GM18861 (cell line): ENCODE data around the gene ADCY5.

ENCODE experiments used
- ATAC-seq: cut with Tn5 transposase; IDR thresholded peaks from one replicate; pipeline ENCODE4 v1.9.1; 2021; ENCODE audit not compliant: unreplicated experiment

The ADCY5 gene

DNA sequence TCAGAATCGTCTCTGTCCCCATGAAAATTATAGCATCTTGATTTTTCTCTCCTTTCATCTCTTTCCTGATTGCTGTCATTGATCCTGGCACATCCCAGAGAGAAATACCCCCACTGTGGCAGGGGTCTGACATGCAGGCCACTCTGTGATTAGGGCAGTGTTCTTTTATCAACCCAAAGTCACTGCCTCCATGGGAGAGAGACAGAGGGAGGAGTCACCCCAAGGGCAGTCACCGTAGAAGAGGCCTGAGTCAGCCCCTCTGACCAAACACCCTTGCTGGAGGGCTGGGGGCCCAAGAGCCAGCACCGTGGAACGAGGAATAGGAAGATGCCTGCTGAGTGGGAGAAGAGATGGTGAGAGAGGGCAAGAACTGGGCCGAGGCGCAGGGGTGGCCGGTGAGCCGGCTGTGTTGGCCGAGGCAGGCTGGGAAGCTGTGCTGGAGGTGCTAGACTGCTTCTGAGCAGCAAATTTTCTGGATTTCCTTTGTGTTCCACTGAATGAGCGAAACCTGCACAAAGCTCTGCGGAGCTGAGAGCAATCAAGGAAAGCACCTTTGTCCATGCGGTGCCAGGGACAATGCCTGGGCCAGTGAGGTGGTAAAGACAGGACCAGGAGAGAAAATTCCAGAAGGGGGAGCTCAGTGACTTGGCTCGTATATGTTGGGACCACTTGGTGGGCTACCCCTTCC is 103.8 kb downstream of the ADCY5 start:
- ATAC-seq, result no peak

- no peak for ATAC-seq
These were observed 104.5 kb downstream of the ADCY5 start for GRCh38 chr3:123344175-123344906.

DNA sequence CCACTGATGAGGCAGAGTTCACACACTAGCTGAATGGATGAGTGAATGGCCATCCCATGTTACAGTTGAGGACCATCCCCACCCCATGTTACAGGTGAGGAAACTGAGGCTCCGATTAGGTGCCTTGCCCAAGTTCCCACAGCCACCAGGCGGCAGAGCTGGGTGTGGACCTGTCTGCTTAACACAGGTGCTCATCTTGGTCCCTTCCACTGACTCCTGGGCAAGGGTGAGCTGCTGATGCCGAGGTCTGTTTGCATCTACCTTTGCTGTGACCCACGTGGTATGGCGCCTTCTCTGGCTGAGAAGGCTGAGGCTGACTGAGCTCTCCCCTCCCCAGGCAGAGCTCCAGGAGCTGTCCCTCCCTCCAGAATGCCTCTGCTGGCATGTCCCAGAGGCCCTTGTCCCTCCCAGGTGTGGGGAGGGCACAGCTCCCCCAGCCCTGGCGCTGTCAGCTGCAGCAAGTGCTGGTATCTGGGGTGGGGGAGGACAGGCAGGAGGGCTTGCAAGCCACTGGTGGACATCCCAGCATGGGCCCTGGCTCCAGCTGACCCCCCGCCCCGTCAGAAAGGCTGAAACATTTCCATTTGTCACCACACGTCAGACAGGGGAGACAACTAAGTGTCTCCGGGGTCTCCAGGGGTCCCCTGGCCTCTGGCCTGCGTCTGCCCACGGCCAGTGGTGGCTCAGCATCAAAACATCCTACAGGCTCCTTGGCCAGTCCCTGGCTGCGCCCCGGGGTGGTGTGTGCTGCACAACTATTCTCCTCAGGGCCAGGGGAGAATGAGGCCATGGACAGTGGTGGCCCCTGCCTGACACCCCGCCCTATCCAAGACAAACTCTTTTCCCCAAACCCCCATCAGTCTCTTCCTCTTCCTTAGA is 105.4 kb downstream of the ADCY5 start:
- ATAC-seq, result no peak

GRCh38 chr3:123342631-123343080 is 106.2 kb downstream of the ADCY5 start:
- ATAC-seq, result no peak

GRCh38 chr3:123341871-123342630 is 106.8 kb downstream of the ADCY5 start:
- no peak for ATAC-seq

- ATAC-seq, result no peak
These were observed 108.6 kb downstream of the ADCY5 start for GRCh38 chr3:123340336-123340735.

DNA sequence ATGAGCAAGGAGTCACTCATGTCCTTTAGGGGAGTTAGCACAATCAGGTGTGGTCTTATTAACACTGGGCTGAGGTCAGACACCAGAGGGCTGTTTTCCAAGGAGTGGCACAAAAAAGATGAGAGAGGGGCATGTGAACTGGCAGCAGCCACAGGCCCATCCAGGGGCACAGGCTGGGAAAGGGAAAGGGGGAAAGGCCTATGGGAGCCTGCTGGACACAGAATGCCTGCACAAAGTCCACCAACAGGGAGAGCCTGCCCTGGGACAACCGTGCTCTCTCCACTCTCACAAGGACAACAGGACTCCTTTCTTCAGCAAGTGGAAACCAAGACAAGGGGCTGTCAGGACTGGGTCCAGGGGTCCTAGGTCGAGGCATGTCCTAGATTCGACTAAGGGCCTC is 109.6 kb downstream of the ADCY5 start:
- ATAC-seq, result no peak

GRCh38 chr3:123338620-123339061 is 110.2 kb downstream of the ADCY5 start:
- no peak for ATAC-seq

GRCh38 chr3:123337948-123338619 is 110.8 kb downstream of the ADCY5 start:
- no peak for ATAC-seq

- no peak for ATAC-seq
These were observed 111.7 kb downstream of the ADCY5 start for GRCh38 chr3:123337226-123337625.

DNA sequence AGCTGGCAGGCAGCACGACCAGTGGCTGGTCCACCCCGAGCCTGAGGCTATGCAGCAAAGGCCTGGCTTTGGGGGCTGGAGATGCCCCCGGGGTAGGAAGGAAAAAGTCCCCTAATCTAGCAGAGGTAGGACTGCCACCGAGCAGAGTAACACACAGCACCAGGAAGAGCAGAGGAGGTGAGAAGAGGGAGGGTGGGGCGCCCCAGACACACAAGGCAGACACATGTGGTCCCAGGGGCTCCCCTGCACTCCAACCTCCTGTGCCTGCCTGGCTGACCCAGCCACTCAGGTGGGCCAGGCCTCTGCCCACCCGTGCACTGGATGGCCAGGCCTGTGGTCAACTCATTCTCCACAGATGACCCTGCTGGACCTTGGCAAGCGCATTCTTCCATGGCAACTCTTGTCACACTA is 112.4 kb downstream of the ADCY5 start:
- no peak for ATAC-seq

DNA sequence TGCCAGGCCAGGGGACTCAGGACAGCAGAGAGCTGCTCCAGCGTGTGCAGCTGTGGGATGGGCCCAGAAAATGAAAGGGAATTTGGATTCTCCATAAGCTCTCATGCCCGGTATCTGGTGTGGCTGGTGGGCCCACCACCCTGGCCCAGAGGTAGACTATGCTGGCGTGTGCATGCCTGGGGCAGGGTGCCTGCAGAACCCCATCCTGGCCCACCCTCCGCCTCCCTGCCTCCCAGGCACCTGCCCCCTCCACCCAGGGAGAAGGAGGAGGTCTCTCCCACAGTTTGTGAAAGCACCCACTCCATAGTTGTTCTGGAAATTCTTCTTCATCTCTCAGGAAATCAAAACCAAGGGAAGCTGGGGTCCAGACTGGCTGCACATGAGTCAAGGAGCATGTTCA is 112.9 kb downstream of the ADCY5 start:
- ATAC-seq, result no peak

DNA sequence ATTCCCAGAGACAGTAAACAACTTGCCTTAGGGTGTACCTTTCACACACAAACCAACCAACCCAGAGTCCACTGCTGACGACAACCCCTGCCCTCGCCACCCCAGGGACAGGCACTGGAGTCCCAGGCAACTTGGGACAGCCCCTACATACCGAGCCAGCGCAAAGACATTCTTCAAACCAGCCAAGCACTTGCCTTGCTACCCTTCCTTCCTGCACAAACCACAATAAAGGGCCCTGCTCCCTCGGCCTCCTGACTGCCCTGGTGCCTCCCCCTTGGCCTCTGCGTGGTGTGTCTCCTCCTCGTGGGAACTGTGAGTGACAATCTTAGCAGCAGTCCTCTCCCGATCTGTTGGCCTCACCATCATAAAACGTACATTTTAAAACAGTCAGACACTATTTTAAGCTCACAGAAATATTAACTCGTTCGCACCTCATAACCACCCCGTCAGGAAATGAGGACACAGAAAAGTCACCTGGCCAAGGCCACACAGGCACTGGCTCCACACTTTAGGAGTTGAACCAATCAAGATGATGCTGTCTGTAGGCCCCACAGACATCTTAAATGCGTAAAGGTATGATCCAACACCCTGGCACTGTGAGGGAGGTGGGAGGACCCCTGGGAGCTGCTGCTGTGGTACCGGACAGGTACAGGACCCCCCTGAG is 113.8 kb downstream of the ADCY5 start:
- peak; percentile 63 for ATAC-seq

- no peak for ATAC-seq
These were observed 114.8 kb downstream of the ADCY5 start for GRCh38 chr3:123334056-123334455.

DNA sequence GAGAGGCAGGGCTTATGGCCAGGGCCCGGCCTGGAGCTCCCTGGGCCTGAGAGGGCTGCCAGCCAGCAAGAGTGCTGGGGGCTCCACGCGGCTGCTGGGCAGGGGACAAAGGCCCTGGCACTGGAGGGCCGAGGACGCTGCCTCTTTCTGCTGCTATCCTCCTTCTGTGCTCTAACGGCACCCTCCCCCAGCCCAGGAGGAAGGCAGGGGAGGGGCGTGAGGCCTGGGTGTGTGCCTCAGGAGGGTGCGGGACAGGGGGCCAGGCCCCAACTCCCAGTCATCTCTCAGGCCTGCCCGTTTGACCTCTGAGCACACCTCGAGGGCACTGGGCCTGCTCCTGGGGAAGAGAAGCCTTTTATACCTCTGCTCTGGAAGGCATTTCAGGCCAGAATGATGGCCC is 115.5 kb downstream of the ADCY5 start:
- no peak for ATAC-seq

DNA sequence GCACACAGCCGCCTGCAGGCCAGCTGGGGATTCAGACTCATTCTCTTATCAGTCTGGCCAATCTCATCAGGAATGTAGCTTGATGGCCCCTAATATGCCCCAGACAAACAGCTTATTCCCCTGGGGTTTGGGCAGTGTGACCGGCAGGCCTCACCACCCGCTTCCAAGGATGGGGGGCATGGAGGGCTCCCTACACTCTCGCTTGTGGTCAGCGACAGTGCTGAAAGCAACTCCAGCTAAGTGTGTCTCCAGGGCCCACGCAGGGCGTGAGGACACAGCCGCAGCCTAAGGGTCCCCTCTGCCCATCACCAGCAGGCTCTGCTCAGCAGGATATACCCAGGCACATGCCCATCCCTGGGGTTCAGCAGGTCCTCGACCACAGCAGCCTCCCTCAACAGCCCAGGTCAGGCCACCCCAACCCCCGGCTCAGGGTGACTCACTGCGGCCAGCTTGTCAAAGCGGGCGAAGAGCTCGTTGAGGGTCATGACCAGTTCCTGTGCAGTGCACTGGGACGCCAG is 116.7 kb downstream of the ADCY5 start:
- no peak for ATAC-seq

DNA sequence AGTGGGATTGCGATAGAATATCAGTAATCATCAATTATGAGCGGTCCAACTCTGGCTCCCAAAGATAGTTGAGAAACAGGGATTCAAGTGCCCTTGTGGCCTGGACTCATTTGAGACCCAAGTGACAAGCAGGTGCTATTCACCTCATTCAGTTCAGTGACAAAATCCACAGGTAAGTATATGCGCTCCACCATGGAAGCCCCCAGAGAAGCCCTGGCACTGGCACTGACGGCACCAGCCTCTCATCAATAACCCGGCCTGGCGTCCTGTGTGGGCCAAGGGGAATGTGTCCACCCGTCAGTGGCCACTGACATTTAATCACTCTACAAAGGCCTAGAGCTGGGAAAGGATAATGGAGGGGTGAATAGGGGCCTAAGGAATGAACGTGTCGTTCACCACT is 117.2 kb downstream of the ADCY5 start:
- no peak for ATAC-seq

GRCh38 chr3:123331006-123331405 is 117.9 kb downstream of the ADCY5 start:
- no peak for ATAC-seq

- ATAC-seq, result no peak
These were observed 118.4 kb downstream of the ADCY5 start for GRCh38 chr3:123330441-123330991.
